ENCODE data around the gene SLC22A23.
A peak's percentile ranks its signal among the peaks of the same experiment; 100 is the strongest.

SLC22A23 gene

DNA sequence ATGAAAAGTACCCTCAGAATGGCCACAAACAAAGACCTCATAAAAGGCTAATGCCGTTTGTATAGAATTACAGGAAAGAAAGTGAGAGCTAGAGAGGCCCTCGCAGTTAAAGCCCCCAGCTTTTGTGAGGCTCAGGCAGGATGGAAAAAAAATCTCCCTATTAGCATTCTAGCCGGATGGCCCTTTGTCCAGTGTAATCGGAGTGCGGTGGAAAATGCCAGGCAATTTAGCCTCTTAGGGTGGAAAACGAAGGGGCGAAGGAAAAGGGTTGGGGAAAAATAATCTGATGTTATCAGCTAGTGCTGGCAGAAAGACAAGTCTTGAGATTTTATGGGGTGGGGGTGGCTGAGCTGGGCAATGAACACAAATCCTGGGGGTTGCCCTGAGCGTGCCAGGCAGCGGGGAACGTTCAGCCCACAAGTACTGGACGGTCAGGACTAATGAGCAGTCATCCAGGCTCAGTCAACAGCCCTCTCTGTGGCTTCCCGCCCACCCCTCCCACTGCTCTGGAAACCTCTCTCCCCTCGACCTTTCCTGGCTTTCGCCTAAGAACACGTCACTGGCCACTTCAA lies 105.7 kb downstream of the SLC22A23 start (continued):
- TF ChIP-seq ZNF600 (tag by site-specific recombination; IDR thresholded peaks at IDR 0.05) (peak; percentile 40; the same call in 1 of the 2 replicates), ZNF214 (tag by site-specific recombination; IDR thresholded peaks at IDR 0.05; ENCODE audit: borderline replicate concordance) (no peak), SALL2 (tag by site-specific recombination; IDR thresholded peaks at IDR 0.05; ENCODE audit: borderline replicate concordance) (no peak), TCF7L2 (IDR thresholded peaks at IDR 0.05; ENCODE audit: borderline replicate concordance, low read depth, low read length) (no peak), ZNF10 (tag by site-specific recombination; IDR thresholded peaks at IDR 0.05) (no peak), ATF2 (tag by site-specific recombination; IDR thresholded peaks at IDR 0.05; ENCODE audit: low read depth) (no peak), GLIS1 (tag by site-specific recombination; IDR thresholded peaks at IDR 0.05) (no peak), ZFP41 (tag by site-specific recombination; IDR thresholded peaks at IDR 0.05; ENCODE audit: borderline replicate concordance) (no peak), ZBTB17 (tag by site-specific recombination; IDR thresholded peaks at IDR 0.05) (no peak), ZNF561 (tag by site-specific recombination; IDR thresholded peaks at IDR 0.05; ENCODE audit: borderline replicate concordance) (no peak), ZNF549 (tag by site-specific recombination; IDR thresholded peaks at IDR 0.05) (no peak), ZNF426 (tag by site-specific recombination; IDR thresholded peaks at IDR 0.05) (no peak), SP7 (tag by site-specific recombination; IDR thresholded peaks at IDR 0.05) (peak; percentile 43), TSHZ1 (tag by site-specific recombination; IDR thresholded peaks at IDR 0.05; ENCODE audit: borderline replicate concordance) (no peak), ZNF76 (tag by site-specific recombination; IDR thresholded peaks at IDR 0.05; ENCODE audit: borderline replicate concordance, low read depth) (no peak), HOXD13 (CRISPR knock-in tag; IDR thresholded peaks at IDR 0.05; ENCODE audit: borderline replicate concordance) (no peak), TRIM28 (IDR thresholded peaks at IDR 0.05; ENCODE audit: borderline replicate concordance, low read length) (no peak; the same call in 1 of the 2 replicates), ZNF155 (tag by site-specific recombination; IDR thresholded peaks at IDR 0.05) (no peak), PRDM4 (tag by site-specific recombination; IDR thresholded peaks at IDR 0.05) (0 out of 2 replicates have a peak, but pooled peaks have one; percentile 33), ZNF23 (tag by site-specific recombination; IDR thresholded peaks at IDR 0.05; ENCODE audit: borderline replicate concordance) (no peak), ZNF610 (tag by site-specific recombination; IDR thresholded peaks at IDR 0.05; ENCODE audit: borderline replicate concordance) (no peak)
- TF ChIP-seq, protein P1, sequence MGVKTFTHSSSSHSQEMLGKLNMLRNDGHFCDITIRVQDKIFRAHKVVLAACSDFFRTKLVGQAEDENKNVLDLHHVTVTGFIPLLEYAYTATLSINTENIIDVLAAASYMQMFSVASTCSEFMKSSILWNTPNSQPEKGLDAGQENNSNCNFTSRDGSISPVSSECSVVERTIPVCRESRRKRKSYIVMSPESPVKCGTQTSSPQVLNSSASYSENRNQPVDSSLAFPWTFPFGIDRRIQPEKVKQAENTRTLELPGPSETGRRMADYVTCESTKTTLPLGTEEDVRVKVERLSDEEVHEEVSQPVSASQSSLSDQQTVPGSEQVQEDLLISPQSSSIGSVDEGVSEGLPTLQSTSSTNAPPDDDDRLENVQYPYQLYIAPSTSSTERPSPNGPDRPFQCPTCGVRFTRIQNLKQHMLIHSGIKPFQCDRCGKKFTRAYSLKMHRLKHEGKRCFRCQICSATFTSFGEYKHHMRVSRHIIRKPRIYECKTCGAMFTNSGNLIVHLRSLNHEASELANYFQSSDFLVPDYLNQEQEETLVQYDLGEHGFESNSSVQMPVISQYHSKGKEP (tag by site-specific recombination; IDR thresholded peaks at IDR 0.05): no peak
